HepG2 (cell line): Measurements from ENCODE around the gene URM1. TPM values are rescaled to one million over a fixed set of nuclear protein-coding genes. Genes with fewer than 3 reads are reported as not detected.
A peak's percentile ranks its signal among the peaks of the same experiment; 100 is the strongest.

ENCODE experiments used
- CENPT ChIP-seq: sonication (generic); formaldehyde crosslinking; IDR thresholded peaks from 2 replicates; pipeline ENCODE4 v1.8.0; 2022; ENCODE audit warnings: low read depth, mild to moderate bottlenecking, moderate library complexity, missing genetic modification reagents
- DPF2 ChIP-seq: sonication (generic); formaldehyde crosslinking; IDR thresholded peaks from 2 replicates; pipeline ENCODE4 v1.4.0; 2020; ENCODE audit warnings: mild to moderate bottlenecking, low read depth, missing genetic modification reagents, borderline replicate concordance
- FOXC1 ChIP-seq: sonication (generic); formaldehyde crosslinking; IDR thresholded peaks from 2 replicates; pipeline ENCODE4 v1.8.0; 2022; ENCODE audit warnings: mild to moderate bottlenecking, missing genetic modification reagents, borderline replicate concordance
- FOXO1 ChIP-seq: sonication (generic); formaldehyde crosslinking; IDR thresholded peaks from 2 replicates; pipeline ENCODE4 v1.4.0; 2020; ENCODE audit warnings: missing genetic modification reagents
- HDAC1 ChIP-seq: sonication (generic); formaldehyde crosslinking; IDR thresholded peaks from 2 replicates; pipeline ENCODE4 v1.5.1; 2020; ENCODE audit warnings: mild to moderate bottlenecking, missing genetic modification reagents
- IRF2 ChIP-seq: IDR thresholded peaks from 2 replicates; pipeline ENCODE4 v1.6.1; 2018; ENCODE audit warnings: missing genetic modification reagents, missing compliant biosample characterization
- KLF11 ChIP-seq: IDR thresholded peaks from 2 replicates; pipeline ENCODE4 v1.6.1; 2016; ENCODE audit warnings: missing compliant biosample characterization
- NAIF1 ChIP-seq: sonication (generic); formaldehyde crosslinking; IDR thresholded peaks from 2 replicates; pipeline ENCODE4 v1.5.0; 2020; ENCODE audit warnings: mild to moderate bottlenecking, missing genetic modification reagents, borderline replicate concordance
- NONO ChIP-seq, 2 experiments: fragments of 450-650 bp in 1 of 2; sonication (generic) in 1 of 2; formaldehyde crosslinking in 1 of 2; IDR thresholded peaks in 1 of 2; conservative IDR thresholded peaks in 1 of 2; 2 replicates each; pipeline versions ENCODE4 v1.6.1 to v1.8.0; 2017 to 2022; ENCODE audit warnings: mild to moderate bottlenecking in 1 of 2, missing genetic modification reagents in 1 of 2, moderate library complexity in 1 of 2
- NRL ChIP-seq: sonication (generic); formaldehyde crosslinking; IDR thresholded peaks from 2 replicates; pipeline ENCODE4 v1.5.0; 2020; ENCODE audit warnings: missing genetic modification reagents, mild to moderate bottlenecking, moderate library complexity, borderline replicate concordance
- ZBTB7B ChIP-seq: sonication (generic); formaldehyde crosslinking; IDR thresholded peaks from 2 replicates; pipeline ENCODE4 v1.4.0; 2020; ENCODE audit warnings: missing genetic modification reagents
- ZFP91 ChIP-seq: sonication (generic); formaldehyde crosslinking; IDR thresholded peaks from 2 replicates; pipeline ENCODE4 v1.9.0; 2022; ENCODE audit warnings: missing genetic modification reagents, mild to moderate bottlenecking, borderline replicate concordance
- ZFYVE20 ChIP-seq: sonication (generic); formaldehyde crosslinking; IDR thresholded peaks from 2 replicates; pipeline ENCODE4 v1.8.0; 2023; ENCODE audit warnings: low read depth, mild to moderate bottlenecking, moderate library complexity, missing genetic modification reagents, borderline replicate concordance
- ZNF17 ChIP-seq: sonication (generic); formaldehyde crosslinking; IDR thresholded peaks from 2 replicates; pipeline ENCODE4 v1.5.0; 2020; ENCODE audit warnings: mild to moderate bottlenecking, missing genetic modification reagents
- ZNF224 ChIP-seq: sonication (generic); formaldehyde crosslinking; IDR thresholded peaks from 2 replicates; pipeline ENCODE4 v1.5.0; 2020; ENCODE audit warnings: mild to moderate bottlenecking, missing genetic modification reagents
- ZNF282 ChIP-seq: fragments of 450-650 bp; IDR thresholded peaks from 2 replicates; pipeline ENCODE4 v1.6.1; 2018; ENCODE audit not compliant: partially characterized antibody
- ZNF367 ChIP-seq: sonication (generic); formaldehyde crosslinking; IDR thresholded peaks from 2 replicates; pipeline ENCODE4 v1.4.0; 2020; ENCODE audit warnings: missing genetic modification reagents, borderline replicate concordance
- ZNF557 ChIP-seq: sonication (generic); formaldehyde crosslinking; IDR thresholded peaks from 2 replicates; pipeline ENCODE4 v1.4.0; 2020; ENCODE audit warnings: missing genetic modification reagents
- ZNF597 ChIP-seq: sonication (generic); formaldehyde crosslinking; IDR thresholded peaks from 2 replicates; pipeline ENCODE4 v1.5.0; 2020; ENCODE audit warnings: missing genetic modification reagents
- ZNF766 ChIP-seq: sonication (generic); formaldehyde crosslinking; IDR thresholded peaks from 2 replicates; pipeline ENCODE4 v1.5.0; 2020; ENCODE audit warnings: missing genetic modification reagents, borderline replicate concordance
- ZNF770 ChIP-seq: sonication (generic); formaldehyde crosslinking; IDR thresholded peaks from 2 replicates; pipeline ENCODE4 v1.5.0; 2020; ENCODE audit warnings: mild to moderate bottlenecking, missing genetic modification reagents
- ZNF788 ChIP-seq: sonication (generic); formaldehyde crosslinking; IDR thresholded peaks from 2 replicates; pipeline ENCODE4 v1.5.0; 2020; ENCODE audit warnings: mild to moderate bottlenecking, missing genetic modification reagents, borderline replicate concordance
- polyA plus RNA-seq, 8 experiments: library from polyadenylated mRNA; depleted of rRNA in 3 of 8; stranded (reverse) in 7 of 8; unstranded in 1 of 8; fragments of >200 nt; fragmentation: Illumina TruSeq in 4 of 8; extraction: Trizol in 4 of 8; gene quantifications; 2 replicates each; pipeline versions ENCODE4 v1.2.1 to v1.2.3, GENCODE V29; 2011 to 2016; ENCODE audit warnings: low read depth in 4 of 8, missing spikeins in 1 of 8, mixed read lengths in 1 of 8; ENCODE audit not compliant: insufficient read depth in 1 of 8
- total RNA-seq, 5 experiments: library from RNA; depleted of rRNA; stranded (reverse); fragments of >200 nt; fragmentation: Illumina TruSeq; extraction: Trizol; gene quantifications; 2 replicates each; pipeline ENCODE4 v1.2.3, GENCODE V29; 2016; ENCODE audit warnings: low read depth in 1 of 5
- TF ChIP-seq, protein P1 (sequence below): sonication (generic); formaldehyde crosslinking; IDR thresholded peaks from 2 replicates; pipeline ENCODE4 v1.8.0; 2022; ENCODE audit warnings: missing genetic modification reagents, mild to moderate bottlenecking, borderline replicate concordance

Gene URM1
- total and polyA plus RNA-seq, 2 of the 13 experiments (the other 11 are each of a cell fraction or from before 2014, with no cell fraction given), result 37.1 to 41.3 TPM

- TF ChIP-seq, protein P1, sequence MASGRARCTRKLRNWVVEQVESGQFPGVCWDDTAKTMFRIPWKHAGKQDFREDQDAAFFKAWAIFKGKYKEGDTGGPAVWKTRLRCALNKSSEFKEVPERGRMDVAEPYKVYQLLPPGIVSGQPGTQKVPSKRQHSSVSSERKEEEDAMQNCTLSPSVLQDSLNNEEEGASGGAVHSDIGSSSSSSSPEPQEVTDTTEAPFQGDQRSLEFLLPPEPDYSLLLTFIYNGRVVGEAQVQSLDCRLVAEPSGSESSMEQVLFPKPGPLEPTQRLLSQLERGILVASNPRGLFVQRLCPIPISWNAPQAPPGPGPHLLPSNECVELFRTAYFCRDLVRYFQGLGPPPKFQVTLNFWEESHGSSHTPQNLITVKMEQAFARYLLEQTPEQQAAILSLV, result no peak; the same call in 1 of the 2 replicates
- TF ChIP-seq KLF11 (no peak), FOXC1 (peak; percentile 23; the same call in 1 of the 2 replicates), ZFP91 (CRISPR knock-in tag) (peak; percentile 98), ZNF282 (no peak), ZNF17 (CRISPR knock-in tag) (no peak), ZNF367 (no peak), NONO (IDR thresholded peaks at IDR 0.05) (no peak), NONO (CRISPR knock-in tag; conservative IDR thresholded peaks at IDR 0.05) (peak; percentile 52; the same call in 1 of the 2 replicates), HDAC1 (peak; percentile 93), ZNF766 (CRISPR knock-in tag) (0 out of 2 replicates have a peak, but pooled peaks have one; percentile 44), NRL (CRISPR knock-in tag) (0 out of 2 replicates have a peak, but pooled peaks have one; percentile 54), ZBTB7B (CRISPR knock-in tag) (peak; percentile 88; the same call in 1 of the 2 replicates), ZNF597 (no peak), ZNF788 (CRISPR knock-in tag) (peak; percentile 34; the same call in 1 of the 2 replicates), ZNF557 (CRISPR knock-in tag) (no peak), IRF2 (CRISPR knock-in tag) (no peak; the same call in 1 of the 2 replicates), FOXO1 (0 out of 2 replicates have a peak, but pooled peaks have one; percentile 17), ZFYVE20 (no peak), ZNF224 (no peak; the same call in 1 of the 2 replicates), NAIF1 (CRISPR knock-in tag) (no peak), CENPT (CRISPR knock-in tag) (no peak), DPF2 (no peak), ZNF770 (CRISPR knock-in tag) (peak; percentile 47; the same call in 1 of the 2 replicates)
Observed at GRCh38 chr9:128420060-128420650, 49.0 kb downstream of the URM1 start (continued).
